Measurements from ENCODE around the gene PIK3C2G. TPM values are rescaled to one million over a fixed set of nuclear protein-coding genes. Genes with fewer than 3 reads are reported as not detected.

PIK3C2G gene
- total RNA-seq, 1 donor from 2014 or later: not detected

- Histone ChIP-seq H3K9ac (no peak overlapping the region), H3K4me1 (no peaks in the 10 kb centered on the region), H3K36me3 (no peaks in the 10 kb centered on the region), H3F3A (ENCODE audit: low read depth) (no peaks in the 10 kb centered on the region), H4K20me1 (ENCODE audit: low read depth) (no peaks in the 10 kb centered on the region), H3K27me3 (no peaks in the 10 kb centered on the region), H2AFZ (replicated peaks) (no peak overlapping the region), H3K4me3 (no peak overlapping the region), H3K4me2 (no peak overlapping the region), H3K79me2 (ENCODE audit: low read depth) (no peaks in the 10 kb centered on the region), H3K27ac (no peak overlapping the region), H3K9me3 (ENCODE audit: low read depth) (no peaks in the 10 kb centered on the region)
- Mint-ChIP-seq H3K9me3 (no peaks in the 10 kb centered on the region), H3K27ac (no peak overlapping the region), H3K36me3 (no peaks in the 10 kb centered on the region), H3K27me3 (ENCODE audit: insufficient read depth, low read depth) (no peaks in the 10 kb centered on the region), H3K4me3 (no peak overlapping the region), H3K4me1 (peaks cover 9% of the 10 kb centered on the region)
- TF ChIP-seq EZH2 (IDR thresholded peaks at IDR 0.05): no peak
- no peak for TF ChIP-seq CTCF (IDR thresholded peaks at IDR 0.05)
- TF ChIP-seq EZH2phosphoT487 (IDR thresholded peaks at IDR 0.05): no peak
- no peak for DNase-seq (ENCODE audit: low spot score)
Observed at GRCh38 chr12:18262514-18262913, 1.2 kb downstream of the PIK3C2G start.

- no peaks in the 10 kb centered on the region for H3K27me3 ChIP-seq
- no peak overlapping the region for H3K27ac Mint-ChIP-seq
- no peak overlapping the region for H3K4me2 ChIP-seq
- H3K27me3 Mint-ChIP-seq (ENCODE audit: insufficient read depth, low read depth): no peaks in the 10 kb centered on the region
- TF ChIP-seq EZH2 (IDR thresholded peaks at IDR 0.05): no peak
- TF ChIP-seq CTCF (IDR thresholded peaks at IDR 0.05): no peak
- TF ChIP-seq EZH2phosphoT487 (IDR thresholded peaks at IDR 0.05): no peak
- H3K4me3 ChIP-seq: no peak overlapping the region
- H3K4me1 ChIP-seq: no peaks in the 10 kb centered on the region
- no peak overlapping the region for H3K27ac ChIP-seq
- H3K9me3 Mint-ChIP-seq: no peaks in the 10 kb centered on the region
- H3K9ac ChIP-seq: no peak overlapping the region
- H2AFZ ChIP-seq (replicated peaks): no peak overlapping the region
- H3K4me1 Mint-ChIP-seq: peaks cover 9% of the 10 kb centered on the region
- no peaks in the 10 kb centered on the region for H3K79me2 ChIP-seq (ENCODE audit: low read depth)
- no peaks in the 10 kb centered on the region for H4K20me1 ChIP-seq (ENCODE audit: low read depth)
- H3K9me3 ChIP-seq (ENCODE audit: low read depth): no peaks in the 10 kb centered on the region
- H3K4me3 Mint-ChIP-seq: no peak overlapping the region
- H3F3A ChIP-seq (ENCODE audit: low read depth): no peaks in the 10 kb centered on the region
- no peaks in the 10 kb centered on the region for H3K36me3 ChIP-seq
- no peaks in the 10 kb centered on the region for H3K36me3 Mint-ChIP-seq
- no peak for DNase-seq (ENCODE audit: low spot score)
Observed at GRCh38 chr12:18264581-18265075, 3.3 kb downstream of the PIK3C2G start.

- Mint-ChIP-seq H3K27me3 (ENCODE audit: insufficient read depth, low read depth) (no peaks in the 10 kb centered on the region), H3K4me3 (no peak overlapping the region), H3K4me1 (peaks cover 12% of the 10 kb centered on the region), H3K27ac (no peak overlapping the region), H3K9me3 (no peaks in the 10 kb centered on the region), H3K36me3 (no peaks in the 10 kb centered on the region)
- no peak for DNase-seq (ENCODE audit: low spot score)
- H3K9me3 ChIP-seq (ENCODE audit: low read depth): no peaks in the 10 kb centered on the region
- no peak overlapping the region for H3K9ac ChIP-seq
- TF ChIP-seq EZH2phosphoT487 (IDR thresholded peaks at IDR 0.05): no peak
- TF ChIP-seq EZH2 (IDR thresholded peaks at IDR 0.05): no peak
- TF ChIP-seq CTCF (IDR thresholded peaks at IDR 0.05): no peak
- no peaks in the 10 kb centered on the region for H3K27me3 ChIP-seq
- H3K27ac ChIP-seq: no peak overlapping the region
- no peak overlapping the region for H3K4me3 ChIP-seq
- no peaks in the 10 kb centered on the region for H3K36me3 ChIP-seq
- H3F3A ChIP-seq (ENCODE audit: low read depth): no peaks in the 10 kb centered on the region
- H4K20me1 ChIP-seq (ENCODE audit: low read depth): no peaks in the 10 kb centered on the region
- H3K4me2 ChIP-seq: no peak overlapping the region
- H2AFZ ChIP-seq (replicated peaks): no peak overlapping the region
- H3K79me2 ChIP-seq (ENCODE audit: low read depth): no peaks in the 10 kb centered on the region
- H3K4me1 ChIP-seq: no peaks in the 10 kb centered on the region
Observed at GRCh38 chr12:18267427-18268099, 6.2 kb downstream of the PIK3C2G start.
